Amniotic epithelial cell (primary cell): ENCODE results near the gene ARNT2.
"Not testable (repeated sequence)": the region's sequence is repeated elsewhere in the genome, so short reads cannot be mapped to it uniquely, and the experiment has no call there.

ENCODE experiments used
- DNase-seq: peaks from one replicate; pipeline ENCODE4 v3.0.0-alpha.2; 2010; ENCODE audit warnings: low read depth

Gene ARNT2

DNA sequence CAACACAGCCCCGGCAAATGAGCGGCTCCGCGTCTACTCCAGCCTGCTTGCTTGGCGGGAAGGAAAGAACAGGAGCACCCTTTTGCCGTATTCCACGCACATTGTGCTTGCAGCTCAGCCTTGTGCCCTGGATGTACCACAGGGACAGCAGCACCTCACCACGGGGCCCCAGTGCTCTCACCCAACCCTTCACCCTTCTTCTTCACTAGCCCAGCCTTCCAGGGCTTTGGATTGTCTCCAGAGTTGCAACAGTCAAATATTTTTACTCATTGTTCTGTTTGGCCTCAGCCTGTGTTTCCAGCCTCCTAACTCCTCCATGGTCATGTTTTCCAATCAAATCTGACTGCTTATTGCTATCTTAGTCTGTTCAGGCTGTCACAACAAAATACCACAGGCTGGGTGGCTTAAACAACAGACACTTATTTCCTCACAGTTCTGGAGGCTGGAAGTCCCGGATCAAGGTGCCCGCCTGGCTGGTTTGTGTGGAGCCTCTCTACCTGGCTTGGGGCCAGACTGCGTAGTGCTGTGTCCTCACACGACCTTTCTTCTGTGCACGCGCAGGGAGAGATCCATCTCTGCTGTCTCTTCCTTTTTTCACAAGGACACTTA, 211.7 kb downstream of the ARNT2 start:
- DNase-seq = peak; percentile 95

DNA sequence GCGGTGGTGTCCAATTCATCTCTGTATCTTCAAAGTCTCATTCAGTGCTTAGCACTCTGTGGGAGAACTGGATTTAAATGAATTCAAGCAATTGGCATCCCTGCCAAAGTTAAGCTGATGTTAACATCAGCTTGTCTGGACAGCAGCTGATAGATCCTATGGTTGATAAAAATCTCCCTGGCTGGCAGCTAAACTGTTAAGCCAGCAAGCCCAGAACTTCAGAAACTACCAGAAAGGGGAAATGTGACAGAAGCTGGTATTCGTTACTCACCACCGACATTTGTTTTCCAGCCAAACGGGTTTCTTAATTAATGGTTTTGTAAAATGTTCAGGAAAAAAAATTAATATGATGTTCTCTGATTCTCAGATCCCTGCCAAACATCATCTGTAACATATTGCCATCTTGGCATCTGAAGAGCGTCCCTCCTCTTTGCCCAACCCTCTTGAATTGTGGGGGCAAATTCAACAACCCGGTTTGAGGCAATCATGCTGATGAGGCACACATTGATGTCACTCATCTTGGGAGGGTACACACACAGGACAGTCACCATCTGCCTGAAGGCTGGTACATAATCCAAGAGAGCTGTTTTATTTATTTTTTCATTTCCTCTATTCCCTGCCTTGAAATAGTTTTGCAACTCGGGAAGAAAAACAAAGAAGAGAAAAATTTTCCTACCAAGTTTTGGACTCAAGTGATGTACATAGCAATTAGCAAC, 214.7 kb downstream of the ARNT2 start:
- no peak for DNase-seq

DNA sequence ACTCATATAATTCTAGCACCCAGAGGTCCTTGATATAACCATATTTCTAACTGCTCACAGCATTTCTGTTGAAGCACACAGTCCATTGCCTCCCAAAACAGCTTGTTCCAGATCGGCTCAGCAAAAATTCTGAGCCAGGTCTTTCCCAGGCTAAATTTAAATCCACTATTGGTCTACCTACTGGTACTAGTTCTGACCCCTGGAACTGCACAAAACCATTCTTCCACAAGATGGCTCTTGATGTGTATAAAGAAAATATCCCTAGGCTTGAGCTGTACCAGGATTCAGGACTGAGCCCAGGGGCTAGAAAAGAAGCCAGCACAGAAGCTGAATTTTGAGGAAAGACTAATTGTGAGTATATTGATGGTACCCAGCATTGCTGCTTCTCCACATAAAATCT, 215.5 kb downstream of the ARNT2 start:
- DNase-seq = peak; percentile 47

DNA sequence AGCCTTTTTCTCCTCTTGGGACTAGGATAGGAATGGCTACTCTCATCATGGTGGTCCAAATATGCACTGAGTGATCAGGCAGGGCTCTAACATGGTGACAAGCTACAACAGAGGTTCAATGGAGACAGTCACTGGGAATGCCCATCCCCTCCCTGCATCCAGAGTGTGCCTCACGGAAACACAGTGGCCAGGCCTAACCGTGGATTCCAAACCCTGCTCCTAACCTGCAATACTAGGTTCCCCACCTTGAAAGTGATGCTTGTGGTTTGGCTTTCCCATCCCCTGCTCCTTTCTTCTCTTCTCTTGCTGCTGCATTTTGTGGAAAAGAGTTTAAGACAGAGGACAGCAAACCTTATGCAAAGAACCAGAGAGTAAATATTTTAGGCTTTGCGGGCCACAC, 216.0 kb downstream of the ARNT2 start:
- DNase-seq = no peak

DNA sequence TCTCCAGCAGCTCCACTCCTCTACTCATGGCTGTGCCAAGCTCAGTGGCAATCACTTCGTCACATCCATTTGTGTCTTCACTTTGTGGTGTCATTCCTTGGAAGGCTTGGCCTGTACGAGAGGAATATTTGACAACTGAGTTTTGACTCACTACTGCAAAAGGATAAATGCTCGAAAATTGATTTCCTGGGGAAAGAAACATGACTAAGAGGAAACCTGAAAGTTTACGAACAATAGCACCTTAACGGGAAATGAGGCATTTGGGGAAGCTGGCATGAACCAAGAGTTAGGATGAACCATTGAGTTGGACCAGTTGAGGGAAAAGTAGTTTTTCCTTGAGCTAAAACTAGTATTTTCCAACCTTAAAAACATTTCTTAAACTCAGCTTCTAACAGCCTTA, 216.7 kb downstream of the ARNT2 start:
- DNase-seq = no peak

DNA sequence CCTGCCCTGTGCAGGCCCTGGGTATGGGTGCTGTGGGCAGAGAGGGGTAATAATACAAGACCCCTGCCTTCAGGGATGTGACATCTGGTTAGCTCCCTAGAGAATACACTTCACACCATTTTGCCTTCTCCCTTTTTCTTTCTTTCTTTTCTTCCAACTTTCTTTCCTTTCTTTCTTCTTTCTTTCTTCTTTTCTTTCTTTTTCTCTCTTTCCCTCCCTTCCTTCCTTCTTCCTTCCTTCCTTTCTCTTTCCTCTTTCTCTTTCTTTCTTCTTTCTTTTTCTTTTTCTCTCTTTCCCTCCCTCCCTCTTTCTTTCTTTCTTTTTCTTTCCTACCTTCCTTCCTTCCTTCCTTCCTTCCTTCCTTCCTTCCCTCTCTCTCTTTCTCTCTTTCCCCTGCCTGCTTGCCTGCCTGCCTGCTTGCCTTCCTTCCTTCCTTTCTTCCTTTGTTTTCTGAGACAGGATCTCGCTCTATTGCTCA, 222.5 kb downstream of the ARNT2 start:
- DNase-seq = no peak

DNA sequence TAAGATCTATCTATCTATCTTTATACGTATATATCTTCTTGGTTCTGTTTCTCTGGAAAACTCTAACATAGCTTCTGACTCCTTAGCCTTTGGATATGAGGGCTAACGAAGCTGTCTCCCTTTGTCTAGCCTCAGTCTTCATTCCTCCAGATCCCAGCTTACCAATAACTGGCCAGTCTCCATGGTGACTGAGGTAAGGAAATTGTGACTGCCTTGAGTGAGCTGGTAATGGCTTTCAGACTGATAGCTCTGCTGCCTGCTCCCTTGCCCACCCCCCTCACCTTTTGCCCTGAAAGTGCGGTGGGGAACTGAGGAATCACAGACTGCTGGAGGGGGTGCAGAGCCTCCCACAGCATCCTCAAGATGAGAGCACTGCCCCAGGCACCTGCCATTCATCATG, 225.2 kb downstream of the ARNT2 start:
- no peak for DNase-seq

DNA sequence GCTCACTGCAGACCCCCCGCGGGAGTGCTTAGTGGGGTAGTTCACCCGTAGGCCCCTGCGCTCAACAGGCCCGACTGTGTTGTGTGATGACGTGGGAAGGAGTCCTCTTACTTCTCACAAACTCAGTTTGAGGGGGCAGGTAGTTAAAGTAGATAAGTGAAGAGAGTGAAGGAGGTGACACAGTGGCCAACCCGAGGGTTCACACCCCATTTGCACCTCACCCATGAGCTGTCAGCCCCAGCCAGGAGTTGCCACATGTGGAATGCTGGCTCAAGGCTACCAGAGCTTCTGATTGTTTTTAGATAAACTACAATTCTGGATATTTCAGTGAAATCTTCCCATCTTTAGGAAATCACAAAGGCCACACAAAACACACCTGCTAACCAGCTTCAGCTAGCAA, 226.8 kb downstream of the ARNT2 start:
- no peak for DNase-seq

DNA sequence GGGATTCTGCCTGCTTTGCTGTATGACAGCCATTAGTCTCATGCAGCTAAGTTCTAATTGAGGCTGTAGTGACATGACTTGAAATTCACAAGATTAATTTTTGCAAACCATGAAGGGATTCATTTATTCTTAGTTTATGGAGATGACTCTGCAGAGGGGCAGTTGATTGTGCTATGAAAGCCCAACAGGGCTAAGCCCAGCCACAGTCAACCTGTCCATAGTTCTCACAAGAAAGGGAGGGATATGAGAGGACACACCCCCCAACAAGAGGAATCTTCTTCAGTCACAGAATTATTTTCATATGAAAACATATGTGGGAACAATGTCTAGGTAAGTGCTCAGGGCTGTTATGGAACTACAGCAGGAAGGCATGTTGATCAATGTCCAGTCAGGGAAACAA, 229.0 kb downstream of the ARNT2 start:
- DNase-seq = no peak

DNA sequence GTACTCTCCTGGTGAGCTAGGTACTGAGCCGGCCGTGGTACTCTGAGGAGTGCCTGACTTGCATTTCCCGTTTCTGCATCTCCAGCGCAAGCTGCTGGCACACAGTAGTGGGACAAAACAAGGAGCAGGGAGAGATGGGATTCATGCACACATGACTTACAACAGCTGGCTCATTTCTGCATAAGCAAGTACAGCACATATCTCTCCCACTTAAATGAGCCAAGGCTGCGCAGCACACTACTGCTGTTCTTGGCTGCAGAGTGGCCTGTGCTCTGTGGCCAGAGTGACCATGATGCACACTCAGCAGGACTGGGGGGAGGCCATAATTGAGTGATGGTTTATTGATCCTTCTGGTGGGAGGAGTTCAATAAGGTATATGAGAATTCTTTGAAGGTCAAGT, 231.8 kb downstream of the ARNT2 start:
- no peak for DNase-seq

DNA sequence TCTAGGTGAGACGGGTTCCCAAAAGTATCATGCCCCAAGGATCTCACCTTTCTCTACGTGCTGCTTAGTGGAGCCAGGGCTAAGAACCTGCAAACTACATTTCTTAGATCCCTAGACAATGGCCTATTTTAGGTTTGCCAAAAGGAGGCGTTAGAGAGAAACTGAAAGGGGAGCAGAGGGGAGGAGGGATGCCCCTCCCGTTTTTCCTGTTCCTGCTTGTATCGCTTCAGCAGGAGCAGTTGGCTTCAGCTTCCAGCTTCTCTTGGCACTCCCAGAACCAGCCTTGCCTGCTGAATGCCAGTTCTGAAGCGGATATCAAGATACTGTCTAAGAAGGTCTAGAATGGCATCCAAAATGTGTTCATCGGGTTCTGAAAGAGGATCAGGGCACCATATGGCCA, 232.5 kb downstream of the ARNT2 start:
- no peak for DNase-seq

DNA sequence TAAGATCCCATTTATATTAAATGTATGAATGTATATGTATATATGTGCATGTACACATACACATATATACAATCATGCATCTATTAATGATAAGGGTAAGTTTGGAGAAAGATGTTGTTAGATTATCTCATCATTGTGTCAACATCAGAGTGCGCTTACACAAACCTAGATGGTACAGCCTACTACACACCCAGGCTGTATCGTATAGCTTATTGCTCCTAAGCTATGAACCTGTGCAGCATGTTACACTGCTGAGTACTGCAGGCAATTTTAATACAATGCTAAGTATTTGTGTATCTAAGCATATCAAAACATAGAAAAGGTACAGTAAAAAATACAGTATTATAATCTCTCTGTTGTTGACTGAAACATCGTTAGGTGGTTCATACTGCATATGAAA, 233.6 kb downstream of the ARNT2 start:
- DNase-seq = no peak

DNA sequence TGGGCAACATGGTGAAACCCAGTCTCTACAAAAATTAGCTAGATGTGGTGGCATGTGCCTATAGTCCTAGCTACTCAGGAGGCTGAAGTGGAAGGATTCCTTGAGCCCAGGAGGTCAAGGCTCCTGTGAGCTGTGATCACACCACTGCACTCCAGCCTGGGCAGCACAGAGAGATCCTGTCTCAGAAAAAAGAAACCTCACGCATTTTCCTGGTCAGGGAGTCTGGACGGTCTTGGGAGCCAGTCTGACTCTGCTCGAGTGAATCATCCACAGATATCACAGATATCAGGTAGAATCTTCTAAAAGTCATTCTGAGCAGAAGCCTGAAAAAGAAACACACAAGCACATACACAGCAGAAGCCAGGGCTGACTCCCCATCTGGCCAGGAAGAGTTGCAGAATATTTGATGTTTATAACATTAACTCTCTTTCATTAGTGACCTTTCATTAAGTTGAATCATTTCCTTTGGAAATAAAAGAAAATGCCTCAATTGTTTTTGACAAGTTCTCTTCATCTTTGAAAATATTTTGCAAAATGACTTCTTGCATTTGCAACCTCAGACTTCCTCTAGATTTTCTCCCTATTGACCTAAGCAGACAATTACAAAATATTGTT, 234.5 kb downstream of the ARNT2 start:
- DNase-seq = peak; percentile 42

DNA sequence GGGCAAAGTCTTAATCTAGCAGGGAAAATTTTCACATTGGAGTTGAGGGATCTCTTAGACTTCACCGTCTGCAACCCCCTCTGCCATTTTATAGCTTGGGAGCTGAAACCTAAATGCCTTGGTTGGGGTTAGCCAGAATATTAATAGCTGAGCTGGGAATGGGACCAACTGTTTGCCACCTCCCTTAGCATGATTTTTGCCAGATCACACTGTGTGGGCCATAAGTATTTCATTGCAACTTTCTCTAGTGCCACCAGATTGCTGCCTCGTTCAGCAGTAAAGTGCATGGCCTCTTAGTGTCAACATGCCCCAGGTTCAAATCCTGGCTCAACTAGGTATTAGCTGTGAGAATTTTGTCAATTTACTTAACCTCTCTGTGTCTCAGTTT, 235.0 kb downstream of the ARNT2 start:
- no peak for DNase-seq

DNA sequence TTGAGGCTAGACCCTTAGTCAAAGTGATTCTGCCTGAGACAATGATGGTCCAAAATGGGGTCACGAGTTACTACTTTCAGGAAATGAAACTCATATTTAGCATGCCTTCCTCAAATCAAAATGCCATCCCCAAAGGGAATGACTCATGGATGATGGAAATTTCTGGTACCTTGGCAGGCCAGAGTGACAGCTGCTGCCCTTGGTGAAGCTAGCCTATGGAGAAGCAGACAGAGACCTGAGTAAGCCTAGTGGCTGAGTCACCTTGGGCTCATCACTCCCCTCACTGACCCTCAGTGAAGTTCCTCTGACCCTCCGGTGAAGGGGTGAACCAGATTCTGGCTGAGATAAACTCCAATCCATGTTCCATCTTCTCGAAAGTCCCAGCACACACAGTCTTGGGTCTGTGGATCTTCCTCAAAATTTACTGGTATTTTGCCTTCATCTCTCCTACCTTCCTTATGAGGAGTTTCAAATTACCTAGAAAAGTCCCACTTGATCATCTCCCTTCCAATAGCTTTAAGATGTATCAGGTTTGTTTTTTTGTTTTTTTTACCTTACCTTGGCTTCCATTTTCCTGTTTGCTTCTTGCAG, 236.4 kb downstream of the ARNT2 start:
- DNase-seq = no peak

DNA sequence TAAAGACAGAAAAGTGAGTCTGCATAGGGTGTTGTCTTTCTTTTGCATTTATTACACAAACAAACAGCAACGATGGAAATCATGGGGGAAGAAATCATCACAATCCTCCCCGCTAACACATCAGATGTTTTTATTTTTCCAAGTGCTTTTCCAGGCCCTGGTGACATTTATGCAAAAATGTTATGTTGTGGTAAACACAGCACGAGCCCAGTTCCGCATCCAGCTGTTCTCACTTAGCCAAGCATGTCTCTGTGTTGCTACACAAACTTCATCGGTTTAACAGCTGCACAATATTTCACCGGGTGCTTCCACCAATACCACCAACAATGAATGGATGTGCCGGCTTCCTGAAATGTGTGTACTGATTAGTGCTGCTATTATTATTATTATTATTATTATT, 237.2 kb downstream of the ARNT2 start:
- no peak for DNase-seq

DNA sequence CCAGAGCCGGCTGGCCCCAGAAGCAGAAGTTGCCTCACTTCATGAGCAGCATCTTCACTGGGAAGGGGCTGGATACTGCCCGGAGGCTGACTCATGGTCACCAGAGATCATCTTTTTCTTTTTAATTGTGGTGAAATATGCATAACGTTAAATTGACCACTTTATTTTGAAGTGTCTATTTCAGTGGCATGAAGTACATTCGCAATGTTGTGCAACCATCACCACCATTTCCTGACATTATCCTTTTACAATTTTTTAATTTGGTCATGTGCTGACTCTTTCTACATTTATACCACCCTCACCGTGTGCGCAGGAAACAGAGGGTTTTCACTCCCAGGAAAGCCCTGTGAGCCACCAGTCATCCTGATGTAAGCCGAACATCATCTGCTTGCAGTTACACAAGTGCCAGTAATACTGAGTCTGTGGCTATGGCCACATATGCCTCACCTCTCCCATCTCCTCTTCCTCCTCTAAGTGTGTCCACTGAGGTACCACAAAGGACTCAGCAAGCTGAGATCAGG, 239.3 kb downstream of the ARNT2 start:
- peak; percentile 37 for DNase-seq

DNA sequence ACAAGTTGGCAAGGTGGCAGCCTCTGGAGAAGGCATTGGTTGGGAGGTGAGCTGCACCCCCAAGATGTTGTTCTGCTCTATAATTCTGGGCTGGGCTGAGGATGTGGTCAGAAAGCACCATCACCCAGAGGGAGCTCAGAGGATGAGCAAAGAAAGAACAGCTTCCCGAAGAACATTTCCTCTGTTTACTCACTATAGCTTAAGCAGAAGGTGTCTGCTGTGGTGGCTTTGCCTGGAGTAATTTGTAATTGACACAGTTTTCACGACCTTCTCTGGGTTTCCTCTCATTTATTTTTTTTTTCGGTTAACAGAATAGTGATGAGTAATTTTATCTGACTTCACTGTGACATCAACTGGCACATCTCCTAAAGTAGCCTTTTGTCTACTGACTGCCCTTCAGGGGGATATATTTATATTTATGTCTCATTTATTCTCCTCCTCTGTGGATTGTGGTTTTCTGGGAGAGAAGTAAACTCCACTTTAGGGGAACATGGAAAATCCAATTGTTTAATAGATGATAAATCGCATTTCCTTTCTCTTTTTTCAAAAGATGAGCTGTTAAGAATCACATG, 241.4 kb downstream of the ARNT2 start:
- no peak for DNase-seq

DNA sequence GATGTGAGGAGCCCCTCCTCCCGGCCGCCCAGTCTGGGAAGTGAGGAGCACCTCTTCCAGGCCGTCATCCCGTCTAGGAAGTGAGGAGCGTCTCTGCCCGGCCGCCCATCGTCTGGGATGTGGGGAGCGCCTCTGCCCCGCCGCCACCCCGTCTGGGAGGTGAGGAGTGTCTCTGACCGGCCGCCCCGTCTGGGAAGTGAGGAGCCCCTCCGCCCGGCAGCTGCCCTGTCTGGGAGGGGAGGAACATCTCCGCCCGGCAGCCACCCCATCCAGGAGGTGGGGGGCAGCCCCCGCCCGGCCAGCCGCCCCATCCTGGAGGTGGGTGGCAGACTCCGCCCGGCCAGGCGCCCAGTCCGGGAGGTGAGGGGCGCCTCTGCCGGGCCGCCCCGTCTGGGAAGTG, 243.2 kb downstream of the ARNT2 start:
- DNase-seq = not testable (repeated sequence)
